ENCODE measurements around the gene MAP2K2.
"Not testable (repeated sequence)": the region's sequence is repeated elsewhere in the genome, so short reads cannot be mapped to it uniquely, and the experiment has no call there.

The MAP2K2 gene

GRCh38 chr19:4130744-4131438 is 7.0 kb upstream of the MAP2K2 start:
- DNase-seq (ENCODE audit: low read depth): no peak

- DNase-seq (ENCODE audit: low read depth): not testable (repeated sequence)
These were observed 5.1 kb upstream of the MAP2K2 start for GRCh38 chr19:4129050-4129449.

GRCh38 chr19:4127322-4127721 is 3.4 kb upstream of the MAP2K2 start:
- DNase-seq (ENCODE audit: low read depth): not testable (repeated sequence)

GRCh38 chr19:4124638-4125037 is 716 bp upstream of the MAP2K2 start:
- no peak for DNase-seq (ENCODE audit: low read depth)

- no peak for DNase-seq (ENCODE audit: low read depth)
These were observed 1.4 kb downstream of the MAP2K2 start for GRCh38 chr19:4122480-4122879.

GRCh38 chr19:4121815-4122214 is 2.1 kb downstream of the MAP2K2 start:
- DNase-seq (ENCODE audit: low read depth): no peak

- no peak for DNase-seq (ENCODE audit: low read depth)
These were observed 2.7 kb downstream of the MAP2K2 start for GRCh38 chr19:4121273-4121612.

- DNase-seq (ENCODE audit: low read depth): no peak
These were observed 3.2 kb downstream of the MAP2K2 start for GRCh38 chr19:4120559-4121272.

- DNase-seq (ENCODE audit: low read depth): no peak
These were observed 4.2 kb downstream of the MAP2K2 start for GRCh38 chr19:4119763-4120162.

- no peak for DNase-seq (ENCODE audit: low read depth)
These were observed 8.0 kb downstream of the MAP2K2 start for GRCh38 chr19:4115818-4116385.

- DNase-seq (ENCODE audit: low read depth): no peak
These were observed 8.7 kb downstream of the MAP2K2 start for GRCh38 chr19:4115050-4115817.

GRCh38 chr19:4114181-4114580 is 9.7 kb downstream of the MAP2K2 start:
- DNase-seq (ENCODE audit: low read depth): no peak

- DNase-seq (ENCODE audit: low read depth): no peak
These were observed 10.4 kb downstream of the MAP2K2 start for GRCh38 chr19:4113398-4114088.

- no peak for DNase-seq (ENCODE audit: low read depth)
These were observed 11.6 kb downstream of the MAP2K2 start for GRCh38 chr19:4112367-4112766.

- no peak for DNase-seq (ENCODE audit: low read depth)
These were observed 14.3 kb downstream of the MAP2K2 start for GRCh38 chr19:4109626-4109945.

GRCh38 chr19:4108767-4109625 is 14.9 kb downstream of the MAP2K2 start:
- DNase-seq (ENCODE audit: low read depth): peak; percentile 54

GRCh38 chr19:4103080-4103433 is 20.9 kb downstream of the MAP2K2 start:
- DNase-seq (ENCODE audit: low read depth): no peak

GRCh38 chr19:4102339-4103079 is 21.4 kb downstream of the MAP2K2 start:
- no peak for DNase-seq (ENCODE audit: low read depth)

- no peak for DNase-seq (ENCODE audit: low read depth)
These were observed 22.5 kb downstream of the MAP2K2 start for GRCh38 chr19:4101496-4101770.

GRCh38 chr19:4100647-4101495 is 23.1 kb downstream of the MAP2K2 start:
- no peak for DNase-seq (ENCODE audit: low read depth)
